WI38 (cell line): ENCODE measurements around the gene PITPNM2.

Experiments
- H3K4me3 ChIP-seq: 2 replicates; pipeline ENCODE4 v1.5.1; 2011; ENCODE audit warnings: low read depth, mild to moderate bottlenecking, control low read depth, low read length
- CTCF ChIP-seq: IDR thresholded peaks from 2 replicates; pipeline ENCODE4 v1.5.1; 2012; ENCODE audit warnings: low read depth, mild to moderate bottlenecking, control low read depth, low read length

Gene PITPNM2

GRCh38 chr12:123102366-123102765 is 48.5 kb downstream of the PITPNM2 start:
- no peak overlapping the region for H3K4me3 ChIP-seq
- TF ChIP-seq CTCF: no peak

GRCh38 chr12:123101526-123101925 is 49.4 kb downstream of the PITPNM2 start:
- no peak for TF ChIP-seq CTCF
- no peak overlapping the region for H3K4me3 ChIP-seq
